ENCODE data around the gene BEND3. TPM values are rescaled to one million over a fixed set of nuclear protein-coding genes. Genes with fewer than 3 reads are reported as not detected.
A peak's percentile ranks its signal among the peaks of the same experiment; 100 is the strongest.
"Not testable (repeated sequence)": the region's sequence is repeated elsewhere in the genome, so short reads cannot be mapped to it uniquely, and the experiment has no call there.

The BEND3 gene
- total RNA-seq, 1 experiment from 2014 or later: 2.9 TPM

DNA sequence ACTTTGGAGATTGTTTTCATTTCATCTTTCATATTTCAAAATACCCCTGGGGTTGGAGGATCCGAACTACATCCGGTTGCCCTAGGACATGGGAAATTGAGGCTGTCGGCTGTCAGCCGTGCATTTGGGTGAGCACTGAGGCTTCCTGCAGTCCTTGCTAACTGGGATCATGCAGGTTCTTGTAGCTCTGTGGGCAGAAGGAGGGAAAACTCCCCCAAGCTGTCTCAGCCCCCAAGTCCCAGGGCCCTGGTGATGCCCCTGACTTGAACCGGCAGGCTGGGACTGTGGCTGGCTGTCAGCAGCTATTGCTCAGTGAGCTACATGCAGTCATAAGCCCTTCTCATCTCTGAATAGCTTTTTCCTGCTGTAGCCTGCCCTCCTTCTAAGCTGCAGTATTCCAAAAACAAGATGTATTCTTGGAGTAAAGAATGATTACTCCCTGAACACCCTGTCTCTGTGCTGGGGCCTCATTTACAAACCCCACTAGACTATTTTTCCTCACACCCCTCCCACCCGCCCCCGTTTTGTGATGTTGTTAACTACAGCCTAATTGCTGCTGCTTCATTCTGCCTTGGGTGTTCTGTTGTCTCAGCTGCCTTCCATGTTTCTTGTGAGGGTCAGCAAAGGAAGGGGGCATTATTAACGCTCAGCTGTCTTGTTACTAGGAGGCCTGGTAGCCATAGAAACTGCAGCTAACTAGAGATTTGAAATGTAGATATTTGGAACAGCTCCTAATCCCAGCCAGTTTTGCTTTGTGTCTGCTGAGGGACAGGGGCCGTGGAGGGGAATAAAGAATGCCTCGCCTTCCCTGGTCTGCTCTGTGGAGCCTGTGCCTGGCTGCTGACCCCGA is 69.3 kb downstream of the BEND3 start:
- no peak for DNase-seq (ENCODE audit: low read depth)

DNA sequence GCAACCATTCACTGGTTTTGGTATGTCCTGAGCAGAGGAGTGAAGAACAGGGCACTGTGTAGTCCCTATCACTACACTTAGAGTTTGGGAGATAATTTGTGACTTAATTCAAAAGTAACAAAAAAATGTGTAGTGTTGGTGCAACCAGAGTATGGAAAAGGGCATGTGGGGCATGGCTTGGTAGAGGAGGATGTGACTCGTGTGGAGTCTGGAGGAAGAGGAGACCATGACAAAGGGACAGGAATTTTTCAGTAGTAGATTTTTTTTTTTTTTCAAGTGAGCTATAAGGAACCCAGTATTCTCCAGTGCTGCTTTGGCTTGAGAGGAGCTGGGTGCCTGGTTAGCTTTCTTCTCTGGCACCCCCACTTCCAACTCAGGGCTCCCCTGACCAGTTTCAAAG is 82.2 kb downstream of the BEND3 start:
- peak; percentile 7 for DNase-seq (ENCODE audit: low read depth)

GRCh38 chr6:107032051-107032450 is 83.3 kb downstream of the BEND3 start:
- no peak for DNase-seq (ENCODE audit: low read depth)

DNA sequence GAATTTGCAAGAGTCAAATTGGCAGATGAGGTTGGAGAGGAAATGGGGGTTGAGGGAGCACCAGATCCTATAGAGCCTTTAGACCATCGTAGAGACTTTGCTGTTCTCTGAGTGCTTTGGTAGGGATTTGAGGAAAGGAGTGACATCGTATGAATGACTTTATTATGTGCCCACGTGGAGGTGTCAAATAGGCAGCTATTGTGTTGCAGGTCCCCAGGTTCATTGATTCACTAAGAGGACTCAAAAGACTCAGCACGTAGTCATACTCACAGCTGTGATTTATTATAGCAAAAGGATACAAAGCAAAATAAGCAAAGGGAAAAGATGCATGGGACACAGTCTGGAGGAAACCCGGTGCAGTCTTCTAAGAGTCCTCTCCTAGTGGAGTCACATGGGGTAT is 85.2 kb downstream of the BEND3 start:
- DNase-seq (ENCODE audit: low read depth): peak; percentile 13

DNA sequence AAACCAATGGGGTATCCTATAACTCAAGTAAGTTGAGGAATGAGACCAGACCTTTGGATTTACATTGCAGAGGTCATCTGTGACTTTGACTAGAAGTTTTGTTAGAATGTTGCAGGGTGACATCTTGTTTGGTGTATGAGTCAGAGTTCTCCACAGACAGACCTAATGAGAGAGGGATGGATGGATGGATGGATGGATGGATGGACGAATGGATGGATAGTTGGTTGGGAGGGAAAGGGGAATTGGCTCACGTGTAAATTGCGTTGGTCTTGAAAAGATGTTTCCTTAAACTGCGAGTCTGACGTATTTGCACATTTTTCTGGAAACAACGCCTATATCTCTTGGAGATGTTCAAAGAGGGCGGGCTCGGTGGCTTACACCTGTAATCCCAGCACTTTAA is 88.3 kb downstream of the BEND3 start:
- no peak for DNase-seq (ENCODE audit: low read depth)

DNA sequence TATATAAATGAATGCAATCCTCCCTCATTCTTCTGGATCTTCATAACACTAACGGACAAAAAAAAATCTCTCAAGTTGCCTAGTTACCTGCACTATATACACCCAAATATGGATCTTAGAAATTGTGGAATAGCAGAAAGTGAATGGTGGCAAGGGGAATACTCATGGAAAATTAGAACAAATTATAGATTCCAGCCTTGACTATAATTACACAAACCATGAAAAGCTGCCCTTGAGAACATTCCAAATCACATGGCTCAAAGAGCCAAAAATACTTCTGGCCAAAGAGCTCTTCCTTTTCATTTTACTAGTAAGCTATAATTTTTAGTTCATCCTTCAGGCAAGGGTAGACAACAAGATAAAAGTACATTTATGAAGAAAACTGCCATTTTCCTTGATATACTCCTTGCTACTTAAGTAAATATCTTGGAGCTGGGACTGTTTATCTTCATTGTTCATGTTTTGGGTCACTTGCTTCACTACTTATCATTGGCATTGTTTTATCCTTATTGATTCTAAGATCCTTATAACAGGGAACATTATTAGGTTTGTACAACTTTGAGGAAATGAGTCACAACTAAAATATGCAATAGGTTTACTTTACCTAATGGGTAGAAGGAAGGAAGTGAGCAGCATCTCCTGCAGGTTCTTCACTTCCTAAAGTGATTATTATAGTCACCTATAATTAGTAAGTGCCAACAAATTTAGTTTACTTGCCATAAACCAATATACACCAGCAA is 93.7 kb downstream of the BEND3 start:
- no peak for DNase-seq (ENCODE audit: low read depth)

GRCh38 chr6:107020239-107020638 is 95.1 kb downstream of the BEND3 start:
- no peak for DNase-seq (ENCODE audit: low read depth)

DNA sequence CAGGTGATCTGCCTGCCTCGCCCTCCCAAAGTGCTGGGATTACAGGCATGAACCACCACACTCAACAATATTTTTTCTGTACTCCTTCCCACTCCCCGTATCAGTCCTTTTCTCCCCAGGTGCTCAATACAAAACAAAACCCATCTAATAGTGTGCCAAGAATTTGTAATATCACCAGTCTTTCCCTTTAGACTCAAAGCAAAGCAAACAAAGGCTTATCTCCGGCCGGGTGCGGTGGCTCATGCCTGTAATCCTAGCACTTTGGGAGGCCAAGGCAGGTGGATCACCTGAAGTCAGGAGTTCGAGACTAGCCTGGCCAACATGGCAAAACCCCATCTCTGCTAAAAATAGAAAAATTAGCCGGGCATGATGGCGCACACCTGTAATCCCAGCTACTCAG is 95.7 kb downstream of the BEND3 start:
- not testable (repeated sequence) for DNase-seq (ENCODE audit: low read depth)

DNA sequence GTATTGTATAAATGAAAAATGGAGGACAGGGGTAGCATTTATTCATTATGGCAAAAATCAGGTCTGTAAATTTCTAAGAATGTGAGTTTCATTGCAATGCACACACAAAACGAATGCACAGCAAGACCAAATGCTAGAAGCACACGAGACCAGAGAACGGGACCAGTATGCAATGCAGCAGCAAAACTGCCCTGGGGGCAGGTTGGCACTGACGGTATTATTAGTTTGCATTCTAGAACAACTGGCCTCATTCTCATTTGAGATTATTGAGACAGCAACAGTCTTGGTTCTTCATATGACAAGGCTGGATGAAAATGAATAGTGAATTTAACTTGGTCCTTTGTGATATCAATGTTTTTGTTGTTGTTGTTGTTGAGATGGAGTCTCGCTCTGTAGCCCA is 96.3 kb downstream of the BEND3 start:
- DNase-seq (ENCODE audit: low read depth): no peak

Other genes with a start within 250 kb of the BEND3 start
- 21.5 and 50.8 TPM in 2 replicates for gene CD24, start 140.8 kb downstream of the BEND3 start, total RNA-seq (2014; rRNA removed)
- 15.0 and 15.8 TPM in 2 replicates for gene MTRES1, start 87.3 kb downstream of the BEND3 start, total RNA-seq (2014; rRNA removed)